Dendritic cell treated with granulocyte-macrophage colony-stimulating factor and Interleukin-4, amounts not matched to agents 40 ng/mL and 50 ng/mL, for 4 days (primary cell): ENCODE measurements around the gene FAM149A.

Source experiments
- H3K27ac Mint-ChIP-seq: one replicate; pipeline ENCODE4 v1.8.0; 2022; ENCODE audit warnings: mild to moderate bottlenecking, mixed read lengths
- H3K27me3 Mint-ChIP-seq: one replicate; pipeline ENCODE4 v1.8.0; 2022; ENCODE audit warnings: mild to moderate bottlenecking, mixed read lengths
- H3K36me3 Mint-ChIP-seq: one replicate; pipeline ENCODE4 v1.8.0; 2022; ENCODE audit warnings: low read depth, mixed read lengths
- H3K4me1 Mint-ChIP-seq: one replicate; pipeline ENCODE4 v1.8.0; 2022; ENCODE audit warnings: low read depth, mixed read lengths
- H3K4me3 Mint-ChIP-seq: one replicate; pipeline ENCODE4 v1.8.0; 2022; ENCODE audit warnings: mild to moderate bottlenecking, moderate library complexity, mixed read lengths
- H3K9me3 Mint-ChIP-seq: one replicate; pipeline ENCODE4 v1.8.0; 2022; ENCODE audit warnings: mixed read lengths
- intact Hi-C: fragments of 100-400 bp; cut with micrococcal nuclease; formaldehyde crosslinking; loops from one replicate; pipeline ENCODE4 v1.15.0; 2022

Gene FAM149A

GRCh38 chr4:186082221-186082620, 22.3 kb upstream of the FAM149A start:
- H3K27me3 Mint-ChIP-seq: peaks cover 1% of the 10 kb centered on the region
- intact Hi-C loops: no loop called here
- H3K4me3 Mint-ChIP-seq: no peak overlapping the region
- H3K4me1 Mint-ChIP-seq: no peaks in the 10 kb centered on the region
- no peaks in the 10 kb centered on the region for H3K36me3 Mint-ChIP-seq
- H3K9me3 Mint-ChIP-seq: no peaks in the 10 kb centered on the region
- no peak overlapping the region for H3K27ac Mint-ChIP-seq

- intact Hi-C loops: no loop called here
- Mint-ChIP-seq H3K4me1 (no peaks in the 10 kb centered on the region), H3K36me3 (no peaks in the 10 kb centered on the region), H3K27me3 (no peaks in the 10 kb centered on the region), H3K27ac (no peak overlapping the region), H3K9me3 (no peaks in the 10 kb centered on the region), H3K4me3 (no peak overlapping the region)
These were observed 16.0 kb upstream of the FAM149A start for GRCh38 chr4:186088523-186088922.

GRCh38 chr4:186092296-186092695, 12.2 kb upstream of the FAM149A start:
- H3K9me3 Mint-ChIP-seq: no peaks in the 10 kb centered on the region
- no peak overlapping the region for H3K4me3 Mint-ChIP-seq
- intact Hi-C loops: no loop called here
- no peaks in the 10 kb centered on the region for H3K36me3 Mint-ChIP-seq
- H3K27me3 Mint-ChIP-seq: peaks cover 3% of the 10 kb centered on the region
- H3K4me1 Mint-ChIP-seq: no peaks in the 10 kb centered on the region
- H3K27ac Mint-ChIP-seq: no peak overlapping the region

- H3K9me3 Mint-ChIP-seq: no peaks in the 10 kb centered on the region
- H3K27ac Mint-ChIP-seq: no peak overlapping the region
- no peak overlapping the region for H3K4me3 Mint-ChIP-seq
- no peaks in the 10 kb centered on the region for H3K4me1 Mint-ChIP-seq
- intact Hi-C loops: no loop called here
- no peaks in the 10 kb centered on the region for H3K36me3 Mint-ChIP-seq
- H3K27me3 Mint-ChIP-seq: peaks cover 3% of the 10 kb centered on the region
These were observed 9.1 kb upstream of the FAM149A start for GRCh38 chr4:186095406-186095805.

GRCh38 chr4:186096681-186097165, 7.8 kb upstream of the FAM149A start:
- no peak overlapping the region for H3K4me3 Mint-ChIP-seq
- H3K27me3 Mint-ChIP-seq: peaks cover 6% of the 10 kb centered on the region
- H3K36me3 Mint-ChIP-seq: no peaks in the 10 kb centered on the region
- intact Hi-C loops: no loop called here
- no peaks in the 10 kb centered on the region for H3K4me1 Mint-ChIP-seq
- H3K9me3 Mint-ChIP-seq: no peaks in the 10 kb centered on the region
- H3K27ac Mint-ChIP-seq: no peak overlapping the region

- H3K9me3 Mint-ChIP-seq: no peaks in the 10 kb centered on the region
- peaks cover 12% of the 10 kb centered on the region for H3K27me3 Mint-ChIP-seq
- H3K27ac Mint-ChIP-seq: no peak overlapping the region
- no peaks in the 10 kb centered on the region for H3K36me3 Mint-ChIP-seq
- H3K4me3 Mint-ChIP-seq: no peak overlapping the region
- intact Hi-C loops: no loop called here
- no peaks in the 10 kb centered on the region for H3K4me1 Mint-ChIP-seq
These were observed 7.1 kb upstream of the FAM149A start for GRCh38 chr4:186097386-186097785.

GRCh38 chr4:186102931-186103330, 1.6 kb upstream of the FAM149A start:
- Mint-ChIP-seq H3K9me3 (no peaks in the 10 kb centered on the region), H3K27me3 (peaks cover 54% of the 10 kb centered on the region), H3K36me3 (no peaks in the 10 kb centered on the region), H3K4me3 (no peak overlapping the region), H3K4me1 (no peaks in the 10 kb centered on the region), H3K27ac (no peak overlapping the region)
- intact Hi-C loops: no loop called here

GRCh38 chr4:186104890-186105646, 564 bp downstream of the FAM149A start:
- H3K4me1 Mint-ChIP-seq: no peaks in the 10 kb centered on the region
- H3K27me3 Mint-ChIP-seq: peaks cover 65% of the 10 kb centered on the region
- H3K4me3 Mint-ChIP-seq: no peak overlapping the region
- no peaks in the 10 kb centered on the region for H3K36me3 Mint-ChIP-seq
- H3K27ac Mint-ChIP-seq: no peak overlapping the region
- intact Hi-C loops: no loop called here
- no peaks in the 10 kb centered on the region for H3K9me3 Mint-ChIP-seq

- Mint-ChIP-seq H3K9me3 (no peaks in the 10 kb centered on the region), H3K4me3 (no peak overlapping the region), H3K36me3 (no peaks in the 10 kb centered on the region), H3K27ac (no peak overlapping the region), H3K27me3 (peaks cover 65% of the 10 kb centered on the region), H3K4me1 (no peaks in the 10 kb centered on the region)
- intact Hi-C loops: no loop called here
These were observed 1.3 kb downstream of the FAM149A start for GRCh38 chr4:186105647-186106321.

GRCh38 chr4:186107947-186108346, 3.4 kb downstream of the FAM149A start:
- no peaks in the 10 kb centered on the region for H3K9me3 Mint-ChIP-seq
- H3K27ac Mint-ChIP-seq: no peak overlapping the region
- H3K4me3 Mint-ChIP-seq: no peak overlapping the region
- peaks cover 52% of the 10 kb centered on the region for H3K27me3 Mint-ChIP-seq
- no peaks in the 10 kb centered on the region for H3K4me1 Mint-ChIP-seq
- no peaks in the 10 kb centered on the region for H3K36me3 Mint-ChIP-seq
- intact Hi-C loops: no loop called here

GRCh38 chr4:186108391-186108790, 3.9 kb downstream of the FAM149A start:
- intact Hi-C loops: no loop called here
- no peak overlapping the region for H3K4me3 Mint-ChIP-seq

GRCh38 chr4:186109245-186109644, 4.7 kb downstream of the FAM149A start:
- intact Hi-C loops: no loop called here
- Mint-ChIP-seq H3K36me3 (no peaks in the 10 kb centered on the region), H3K4me3 (no peak overlapping the region), H3K27ac (no peak overlapping the region), H3K4me1 (no peaks in the 10 kb centered on the region), H3K9me3 (no peaks in the 10 kb centered on the region), H3K27me3 (peaks cover 40% of the 10 kb centered on the region)

More at GRCh38 chr4:186108391-186108790, 3.9 kb downstream of the FAM149A start:
- H3K27me3 Mint-ChIP-seq: peaks cover 48% of the 10 kb centered on the region
- H3K36me3 Mint-ChIP-seq: no peaks in the 10 kb centered on the region
- no peaks in the 10 kb centered on the region for H3K4me1 Mint-ChIP-seq
- H3K9me3 Mint-ChIP-seq: no peaks in the 10 kb centered on the region
- H3K27ac Mint-ChIP-seq: no peak overlapping the region

- H3K4me3 Mint-ChIP-seq: no peak overlapping the region
- no peaks in the 10 kb centered on the region for H3K36me3 Mint-ChIP-seq
- intact Hi-C loops: no loop called here
- no peak overlapping the region for H3K27ac Mint-ChIP-seq
- H3K27me3 Mint-ChIP-seq: peaks cover 9% of the 10 kb centered on the region
- no peaks in the 10 kb centered on the region for H3K9me3 Mint-ChIP-seq
- H3K4me1 Mint-ChIP-seq: no peaks in the 10 kb centered on the region
These were observed 12.2 kb downstream of the FAM149A start for GRCh38 chr4:186116697-186117096.

- Mint-ChIP-seq H3K27me3 (peaks cover 9% of the 10 kb centered on the region), H3K4me3 (no peak overlapping the region), H3K36me3 (no peaks in the 10 kb centered on the region), H3K27ac (no peak overlapping the region), H3K9me3 (no peaks in the 10 kb centered on the region), H3K4me1 (no peaks in the 10 kb centered on the region)
- intact Hi-C loops: no loop called here
These were observed 14.1 kb downstream of the FAM149A start for GRCh38 chr4:186118582-186118981.
